ENCODE results near the gene LRP6.

The LRP6 gene

GRCh38 chr12:12108441-12109058, 158.3 kb downstream of the LRP6 start:
- DNase-seq: no peak

- no peak for DNase-seq
These were observed 159.2 kb downstream of the LRP6 start for GRCh38 chr12:12107678-12108077.

GRCh38 chr12:12099102-12099501, 167.7 kb downstream of the LRP6 start:
- DNase-seq: no peak

GRCh38 chr12:12098691-12099015, 168.2 kb downstream of the LRP6 start:
- no peak for DNase-seq

- DNase-seq: no peak
These were observed 168.8 kb downstream of the LRP6 start for GRCh38 chr12:12097891-12098690.

- no peak for DNase-seq
These were observed 171.8 kb downstream of the LRP6 start for GRCh38 chr12:12095021-12095420.

- DNase-seq: no peak
These were observed 172.4 kb downstream of the LRP6 start for GRCh38 chr12:12094481-12094880.

GRCh38 chr12:12091977-12092663, 174.7 kb downstream of the LRP6 start:
- DNase-seq: no peak

GRCh38 chr12:12091071-12091470, 175.8 kb downstream of the LRP6 start:
- no peak for DNase-seq

GRCh38 chr12:12088761-12089160, 178.1 kb downstream of the LRP6 start:
- no peak for DNase-seq

GRCh38 chr12:12088147-12088546, 178.7 kb downstream of the LRP6 start:
- no peak for DNase-seq

- no peak for DNase-seq
These were observed 179.2 kb downstream of the LRP6 start for GRCh38 chr12:12087693-12088034.

- no peak for DNase-seq
These were observed 179.7 kb downstream of the LRP6 start for GRCh38 chr12:12086973-12087692.

- DNase-seq: no peak
These were observed 180.5 kb downstream of the LRP6 start for GRCh38 chr12:12086362-12086761.

- DNase-seq: no peak
These were observed 183.2 kb downstream of the LRP6 start for GRCh38 chr12:12083688-12084087.

- peak; percentile 53 for DNase-seq
These were observed 184.9 kb downstream of the LRP6 start for GRCh38 chr12:12081836-12082497.

- no peak for DNase-seq
These were observed 187.6 kb downstream of the LRP6 start for GRCh38 chr12:12079291-12079690.

- no peak for DNase-seq
These were observed 194.6 kb downstream of the LRP6 start for GRCh38 chr12:12072064-12072760.

GRCh38 chr12:12070674-12071656, 195.9 kb downstream of the LRP6 start, which contains the start of gene BCL2L14:
Gene BCL2L14, plus strand, starts transcription at chr12:12070939. Its CDS starts 8,367 bp downstream, at chr12:12079306.
- DNase-seq: no peak

GRCh38 chr12:12069821-12070548, 196.9 kb downstream of the LRP6 start:
- no peak for DNase-seq

Data from HCEC 1CT (cell line).